ENCODE data around the gene PRICKLE4. TPM values are rescaled to one million over a fixed set of nuclear protein-coding genes. Genes with fewer than 3 reads are reported as not detected.

PRICKLE4 gene
- total and polyA plus RNA-seq, 2 of the 13 experiments (the other 11 are each of a cell fraction or from before 2014, with no cell fraction given), result 0.92 to 1.2 TPM

- TF ChIP-seq THAP8 (CRISPR knock-in tag; IDR thresholded peaks at IDR 0.05; ENCODE audit: borderline replicate concordance) (peak; percentile 92), NONO (IDR thresholded peaks at IDR 0.05) (no peak), NONO (CRISPR knock-in tag; conservative IDR thresholded peaks at IDR 0.05) (peak; percentile 87; the same call in 1 of the 2 replicates), ZFP41 (CRISPR knock-in tag; IDR thresholded peaks at IDR 0.05; ENCODE audit: borderline replicate concordance) (0 out of 2 replicates have a peak, but pooled peaks have one; percentile 52), EHMT2 (IDR thresholded peaks at IDR 0.05; ENCODE audit: borderline replicate concordance, low read depth, low read length) (no peak), MLX (CRISPR knock-in tag; IDR thresholded peaks at IDR 0.05) (no peak), HBP1 (CRISPR knock-in tag; IDR thresholded peaks at IDR 0.05; ENCODE audit: low read depth) (no peak), MLLT10 (CRISPR knock-in tag; IDR thresholded peaks at IDR 0.05) (no peak), ZBTB49 (CRISPR knock-in tag; IDR thresholded peaks at IDR 0.05; ENCODE audit: borderline replicate concordance) (no peak; the same call in 1 of the 2 replicates), ARID2 (CRISPR knock-in tag; IDR thresholded peaks at IDR 0.05; ENCODE audit: borderline replicate concordance) (peak; percentile 91; the same call in 1 of the 2 replicates), ZNF713 (CRISPR knock-in tag; IDR thresholded peaks at IDR 0.05) (0 out of 2 replicates have a peak, but pooled peaks have one; percentile 38)
- TF ChIP-seq, protein P1, sequence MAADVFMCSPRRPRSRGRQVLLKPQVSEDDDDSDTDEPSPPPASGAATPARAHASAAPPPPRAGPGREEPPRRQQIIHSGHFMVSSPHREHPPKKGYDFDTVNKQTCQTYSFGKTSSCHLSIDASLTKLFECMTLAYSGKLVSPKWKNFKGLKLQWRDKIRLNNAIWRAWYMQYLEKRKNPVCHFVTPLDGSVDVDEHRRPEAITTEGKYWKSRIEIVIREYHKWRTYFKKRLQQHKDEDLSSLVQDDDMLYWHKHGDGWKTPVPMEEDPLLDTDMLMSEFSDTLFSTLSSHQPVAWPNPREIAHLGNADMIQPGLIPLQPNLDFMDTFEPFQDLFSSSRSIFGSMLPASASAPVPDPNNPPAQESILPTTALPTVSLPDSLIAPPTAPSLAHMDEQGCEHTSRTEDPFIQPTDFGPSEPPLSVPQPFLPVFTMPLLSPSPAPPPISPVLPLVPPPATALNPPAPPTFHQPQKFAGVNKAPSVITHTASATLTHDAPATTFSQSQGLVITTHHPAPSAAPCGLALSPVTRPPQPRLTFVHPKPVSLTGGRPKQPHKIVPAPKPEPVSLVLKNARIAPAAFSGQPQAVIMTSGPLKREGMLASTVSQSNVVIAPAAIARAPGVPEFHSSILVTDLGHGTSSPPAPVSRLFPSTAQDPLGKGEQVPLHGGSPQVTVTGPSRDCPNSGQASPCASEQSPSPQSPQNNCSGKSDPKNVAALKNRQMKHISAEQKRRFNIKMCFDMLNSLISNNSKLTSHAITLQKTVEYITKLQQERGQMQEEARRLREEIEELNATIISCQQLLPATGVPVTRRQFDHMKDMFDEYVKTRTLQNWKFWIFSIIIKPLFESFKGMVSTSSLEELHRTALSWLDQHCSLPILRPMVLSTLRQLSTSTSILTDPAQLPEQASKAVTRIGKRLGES (CRISPR knock-in tag; IDR thresholded peaks at IDR 0.05; ENCODE audit: borderline replicate concordance), result no peak
- TF ChIP-seq, protein P2, sequence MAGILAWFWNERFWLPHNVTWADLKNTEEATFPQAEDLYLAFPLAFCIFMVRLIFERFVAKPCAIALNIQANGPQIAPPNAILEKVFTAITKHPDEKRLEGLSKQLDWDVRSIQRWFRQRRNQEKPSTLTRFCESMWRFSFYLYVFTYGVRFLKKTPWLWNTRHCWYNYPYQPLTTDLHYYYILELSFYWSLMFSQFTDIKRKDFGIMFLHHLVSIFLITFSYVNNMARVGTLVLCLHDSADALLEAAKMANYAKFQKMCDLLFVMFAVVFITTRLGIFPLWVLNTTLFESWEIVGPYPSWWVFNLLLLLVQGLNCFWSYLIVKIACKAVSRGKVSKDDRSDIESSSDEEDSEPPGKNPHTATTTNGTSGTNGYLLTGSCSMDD (CRISPR knock-in tag; IDR thresholded peaks at IDR 0.05), result no peak
- TF ChIP-seq, protein P3, sequence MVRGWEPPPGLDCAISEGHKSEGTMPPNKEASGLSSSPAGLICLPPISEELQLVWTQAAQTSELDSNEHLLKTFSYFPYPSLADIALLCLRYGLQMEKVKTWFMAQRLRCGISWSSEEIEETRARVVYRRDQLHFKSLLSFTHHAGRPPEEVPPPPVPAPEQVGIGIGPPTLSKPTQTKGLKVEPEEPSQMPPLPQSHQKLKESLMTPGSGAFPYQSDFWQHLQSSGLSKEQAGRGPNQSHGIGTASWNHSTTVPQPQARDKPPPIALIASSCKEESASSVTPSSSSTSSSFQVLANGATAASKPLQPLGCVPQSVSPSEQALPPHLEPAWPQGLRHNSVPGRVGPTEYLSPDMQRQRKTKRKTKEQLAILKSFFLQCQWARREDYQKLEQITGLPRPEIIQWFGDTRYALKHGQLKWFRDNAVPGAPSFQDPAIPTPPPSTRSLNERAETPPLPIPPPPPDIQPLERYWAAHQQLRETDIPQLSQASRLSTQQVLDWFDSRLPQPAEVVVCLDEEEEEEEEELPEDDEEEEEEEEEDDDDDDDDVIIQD (CRISPR knock-in tag; IDR thresholded peaks at IDR 0.05; ENCODE audit: low read depth), result peak; percentile 58; the same call in 1 of the 2 replicates
- TF ChIP-seq, protein P4, sequence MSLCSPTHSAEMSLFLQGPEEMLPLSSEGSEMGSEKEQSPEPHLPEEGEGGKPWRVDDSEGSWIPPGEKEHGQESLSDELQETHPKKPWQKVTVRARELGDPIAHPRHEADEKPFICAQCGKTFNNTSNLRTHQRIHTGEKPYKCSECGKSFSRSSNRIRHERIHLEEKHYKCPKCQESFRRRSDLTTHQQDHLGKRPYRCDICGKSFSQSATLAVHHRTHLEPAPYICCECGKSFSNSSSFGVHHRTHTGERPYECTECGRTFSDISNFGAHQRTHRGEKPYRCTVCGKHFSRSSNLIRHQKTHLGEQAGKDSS (CRISPR knock-in tag; IDR thresholded peaks at IDR 0.05; ENCODE audit: borderline replicate concordance, low read depth), result peak; percentile 81; the same call in 1 of the 2 replicates
Observed at GRCh38 chr6:41787219-41787917, 6.8 kb downstream of the PRICKLE4 start, which contains the start of gene TOMM6 (continued).

Data from HepG2 (cell line).